Motor neuron (in vitro differentiated cells): ENCODE measurements around the gene SND1. TPM values are rescaled to one million over a fixed set of nuclear protein-coding genes. Genes with fewer than 3 reads are reported as not detected.
"Not testable (repeated sequence)": the region's sequence is repeated elsewhere in the genome, so short reads cannot be mapped to it uniquely, and the experiment has no call there.

ENCODE experiments used
- ATAC-seq, 8 experiments: fragments of 200-7000 bp; cut with Tn5 transposase; replicated peaks in 6 of 8; 2 replicates each; pipeline ENCODE4 v1.8.0; 2021; ENCODE audit warnings: mild to moderate bottlenecking in 8 of 8, moderate library complexity in 8 of 8
- H3K27ac ChIP-seq, 2 donors: fragments of 250-450 bp; sonication (Bioruptor Pico); 2 replicates each; pipeline ENCODE4 v1.9.0; 2021; ENCODE audit warnings: antibody characterized with exemption in 2 of 2, mild to moderate bottlenecking in 2 of 2, moderate library complexity in 1 of 2
- H3K4me1 ChIP-seq, 2 donors: fragments of 250-450 bp; sonication (Bioruptor Pico); replicated peaks in 1 of 2; 2 replicates each; pipeline ENCODE4 v1.6.1; 2021; ENCODE audit warnings: antibody characterized with exemption in 2 of 2, mild to moderate bottlenecking in 2 of 2, moderate library complexity in 1 of 2
- H3K4me3 ChIP-seq, 5 donors: fragments of 250-450 bp; sonication (Bioruptor Pico); 2 replicates each; pipeline ENCODE4 v1.9.0; 2021; ENCODE audit warnings: antibody characterized with exemption in 5 of 5, mild to moderate bottlenecking in 5 of 5, moderate library complexity in 4 of 5
- WGBS, 10 experiments: fragments of 450-650 bp; shearing (Covaris generic); methylation state at CpG; one replicate each; pipeline ENCODE4 v1.0.0; 2022; 5-methylcytosine and 5-hydroxymethylcytosine counted together
- in situ Hi-C, 9 experiments: fragments of 400-800 bp; cut with MboI; loops; one replicate each; pipeline ENCODE4 v1.15.0; 2021; ENCODE audit warnings: low sequenced_read_pairs in 9 of 9, low pct_unique_long_range_greater_than_20kb in 2 of 9; ENCODE audit not compliant: unreplicated experiment in 9 of 9
- total RNA-seq, 8 experiments: library from RNA; unstranded; fragments of 300-600 nt; gene quantifications; 2 replicates each; pipeline versions ENCODE4 v1.2.3 to v1.2.4, GENCODE V29; 2022

SND1 gene
- total RNA-seq, 8 experiments from 2014 or later = 125 to 296 (median 182) TPM

GRCh38 chr7:127902753-127903152 lies 250.8 kb downstream of the SND1 start:
- ATAC-seq, in situ Hi-C loops, H3K27ac ChIP-seq, H3K4me3 ChIP-seq: not testable (repeated sequence)
- H3K4me1 ChIP-seq = peaks cover 22 to 35% of the 10 kb centered on the region in 2 donors
- whole genome bisulfite sequencing, 10 experiments = 80 to 100% (median 100%) methylated on average over 1 to 5 of the region's 6 CpGs; no CpG with 5 or more reads in 2 of the 10 experiments

DNA sequence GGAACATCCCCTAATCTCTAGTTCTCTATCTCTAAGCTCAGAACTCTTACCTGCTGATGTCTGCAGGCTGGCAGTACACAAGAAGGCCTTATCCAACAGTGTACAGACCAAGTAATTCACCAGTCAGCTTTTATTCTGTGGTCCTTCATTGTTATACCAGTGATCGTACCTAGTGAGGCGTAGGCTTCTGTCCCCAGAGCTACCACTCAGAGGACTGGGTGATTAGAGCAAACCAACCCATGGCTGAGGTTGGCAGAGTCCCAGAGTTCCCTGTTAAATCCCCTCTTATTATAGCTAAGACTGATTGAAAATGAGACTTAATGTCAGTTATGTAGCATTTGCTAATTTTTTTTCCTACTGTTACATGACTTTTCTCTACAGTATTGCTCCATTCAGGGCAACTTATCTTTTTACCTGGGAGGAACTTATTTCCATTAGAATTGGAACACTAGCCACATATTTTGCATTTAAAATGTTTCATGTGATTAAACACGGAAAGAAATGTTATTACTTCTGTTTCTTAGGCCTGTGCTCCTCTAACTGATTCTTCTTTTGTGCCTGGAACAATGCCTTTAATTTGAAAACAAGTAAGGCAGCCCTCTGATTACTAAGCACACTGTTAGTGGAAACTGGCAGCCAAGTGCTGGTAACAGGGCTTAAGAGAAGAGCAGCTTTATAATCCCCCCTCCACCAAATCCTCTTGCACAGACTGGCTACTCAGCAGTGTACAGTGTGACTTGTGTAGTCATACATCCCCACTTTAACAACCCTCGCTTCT lies 252.1 kb downstream of the SND1 start:
- ATAC-seq = peak in 4 of 8 experiments; percentile 10 to 63 (median 45)
- 14 to 100% (median 60%) methylated on average over 1 to 4 of the region's 4 CpGs for WGBS, 10 experiments
- Histone ChIP-seq H3K4me1 (peaks cover 27 to 43% of the 10 kb centered on the region in 2 donors), H3K4me3 (no peak overlapping the region), H3K27ac (no peak overlapping the region)
- in situ Hi-C loops = no loop called here

GRCh38 chr7:127904670-127904985 lies 252.6 kb downstream of the SND1 start:
- in situ Hi-C loops = no loop called here
- peak in 3 of 8 experiments; percentile 11 to 31 (median 24) for ATAC-seq
- Histone ChIP-seq H3K4me3 (no peak overlapping the region), H3K4me1 (peaks cover 27 to 43% of the 10 kb centered on the region in 2 donors), H3K27ac (no peak overlapping the region)
- WGBS, 10 experiments = 17 to 94% (median 71%) methylated on average over 1 to 6 of the region's 6 CpGs

DNA sequence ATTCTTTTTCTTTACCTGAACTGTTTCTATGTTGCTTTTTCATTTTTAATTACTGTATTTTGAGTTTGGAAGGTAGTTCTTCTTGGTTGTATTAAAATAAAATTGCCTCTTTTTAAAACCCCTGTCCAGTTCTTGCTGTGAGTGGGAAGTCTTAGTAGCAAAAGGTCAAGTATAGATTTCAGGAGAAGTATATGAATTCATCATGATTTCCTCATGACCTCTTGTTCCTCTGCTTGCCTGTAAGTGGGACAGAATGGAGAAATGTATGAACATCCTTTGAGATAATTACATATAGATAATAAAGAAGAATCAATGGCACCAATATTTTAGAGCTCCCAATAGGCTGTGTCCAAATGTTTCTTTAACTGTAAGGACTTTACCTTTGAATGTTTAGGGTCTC lies 253.0 kb downstream of the SND1 start:
- peaks cover 27 to 43% of the 10 kb centered on the region in 2 donors for H3K4me1 ChIP-seq
- ATAC-seq = no peak
- H3K27ac ChIP-seq = no peak overlapping the region
- in situ Hi-C loops = no loop called here
- no peak overlapping the region for H3K4me3 ChIP-seq

- no peak overlapping the region for H3K4me3 ChIP-seq
- 80 to 100% (median 93%) methylated on average over 1 to 2 of the region's 2 CpGs; no CpG with 5 or more reads in 3 of the 10 experiments for WGBS, 10 experiments
- peak in 2 of 8 experiments; percentile 43 to 57 for ATAC-seq
- in situ Hi-C loops = no loop called here
- H3K4me1 ChIP-seq = peaks cover 27 to 43% of the 10 kb centered on the region in 2 donors
- H3K27ac ChIP-seq = no peak overlapping the region
Measured at GRCh38 chr7:127905491-127906330, 253.7 kb downstream of the SND1 start.

DNA sequence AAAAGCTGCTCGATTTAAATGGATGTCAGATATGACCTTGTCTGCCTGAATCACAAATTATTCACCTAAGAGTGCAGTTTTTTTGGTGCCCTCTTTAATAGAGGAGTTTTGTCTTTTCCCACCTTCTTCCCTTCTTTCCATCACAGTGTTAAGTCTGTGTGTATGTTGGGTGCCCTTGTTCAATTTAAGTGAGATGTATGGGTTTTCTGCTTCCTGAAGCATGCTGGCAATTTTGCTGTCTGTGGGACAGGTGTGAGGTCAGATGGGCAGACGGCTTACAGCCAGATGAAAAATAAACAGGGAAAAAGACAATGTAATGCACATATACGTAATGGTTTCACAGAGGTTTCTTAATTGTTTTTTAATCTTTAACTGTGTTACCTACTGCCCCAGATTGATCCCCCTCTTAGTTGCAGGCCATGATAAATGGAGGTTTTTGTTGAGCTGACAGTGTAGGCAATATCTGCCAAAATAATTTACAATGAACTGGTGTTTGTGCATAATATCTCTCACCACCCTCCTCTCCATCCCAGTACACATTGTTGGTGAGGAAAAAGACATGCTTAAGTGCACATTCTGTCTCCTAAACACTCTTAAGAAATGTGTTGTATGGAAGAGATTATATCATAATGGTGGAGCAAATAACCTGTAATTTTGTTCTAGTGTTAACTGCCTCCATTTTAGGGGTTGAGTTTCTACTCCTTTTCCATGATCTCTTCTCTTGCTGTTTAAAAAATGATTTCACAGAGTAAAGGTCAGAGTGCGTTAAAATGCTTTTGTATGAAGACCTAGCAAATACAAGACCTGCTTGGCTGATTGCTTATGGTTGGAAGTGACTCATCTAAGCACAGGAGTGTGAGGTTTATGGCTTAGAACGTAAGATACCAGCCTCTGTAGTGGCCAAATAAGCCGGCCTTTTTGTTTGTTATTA lies 255.4 kb downstream of the SND1 start:
- in situ Hi-C loops = no loop called here
- no peak overlapping the region for H3K4me3 ChIP-seq
- ATAC-seq = peak in 5 of 8 experiments; percentile 11 to 81 (median 36)
- H3K27ac ChIP-seq = peak overlapping the region in 1 of 2 donors; percentile 48
- WGBS, 10 experiments = 50 to 100% (median 64%) methylated on average over 2 to 6 of the region's 6 CpGs
- H3K4me1 ChIP-seq = peaks cover 23 to 43% of the 10 kb centered on the region in 2 donors

GRCh38 chr7:127908430-127909258 lies 256.6 kb downstream of the SND1 start:
- 83 to 100% (median 99%) methylated on average over 2 to 4 of the region's 4 CpGs for WGBS, 10 experiments
- in situ Hi-C loops = no loop called here
- ATAC-seq = no peak
- H3K4me1 ChIP-seq = peaks cover 23 to 43% of the 10 kb centered on the region in 2 donors
- H3K27ac ChIP-seq = no peak overlapping the region
- H3K4me3 ChIP-seq = no peak overlapping the region

GRCh38 chr7:127909424-127910152 lies 257.6 kb downstream of the SND1 start:
- H3K27ac ChIP-seq = no peak overlapping the region

DNA sequence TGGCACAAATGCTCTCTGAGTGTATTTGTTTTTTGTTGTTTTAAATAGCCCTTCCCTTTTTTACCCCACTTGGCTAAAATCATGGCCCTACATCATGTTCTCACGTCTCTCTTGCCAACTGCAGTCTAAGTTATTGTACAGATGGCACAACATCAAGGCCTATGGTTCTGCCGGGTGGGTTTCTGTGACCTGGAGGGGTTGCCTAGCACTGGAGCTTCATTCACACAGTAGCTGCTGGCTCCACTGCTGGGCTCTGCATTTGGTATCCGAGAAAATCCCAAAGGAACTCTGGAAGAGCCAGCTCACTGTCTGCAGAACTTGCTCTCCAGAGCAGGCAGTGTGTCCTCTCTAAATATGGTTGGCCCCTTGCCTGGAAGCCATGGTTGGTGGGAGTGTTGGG lies 258.7 kb downstream of the SND1 start:
- Histone ChIP-seq H3K4me1 (peaks cover 19 to 24% of the 10 kb centered on the region in 2 donors), H3K27ac (no peak overlapping the region), H3K4me3 (no peak overlapping the region)
- peak in 1 of 8 experiments; percentile 68 for ATAC-seq
- in situ Hi-C loops = no loop called here
- 28 to 100% (median 73%) methylated on average over 1 to 2 of the region's 3 CpGs for WGBS, 10 experiments

More at GRCh38 chr7:127909424-127910152, 257.6 kb downstream of the SND1 start:
- 90 to 100% (median 100%) methylated on average over 2 to 3 of the region's 3 CpGs for WGBS, 10 experiments
- no peak for ATAC-seq
- Histone ChIP-seq H3K4me3 (no peak overlapping the region), H3K4me1 (peaks cover 16 to 35% of the 10 kb centered on the region in 2 donors)
- in situ Hi-C loops = no loop called here

- 83 to 100% (median 100%) methylated on average over 1 of the region's 1 CpG; no CpG with 5 or more reads in 2 of the 10 experiments for WGBS, 10 experiments
- no peak overlapping the region for H3K27ac ChIP-seq
- ATAC-seq = no peak
- H3K4me3 ChIP-seq = no peak overlapping the region
- in situ Hi-C loops = no loop called here
- H3K4me1 ChIP-seq = peaks cover 13 to 19% of the 10 kb centered on the region in 2 donors
Measured at GRCh38 chr7:127911968-127912511, 260.0 kb downstream of the SND1 start.

DNA sequence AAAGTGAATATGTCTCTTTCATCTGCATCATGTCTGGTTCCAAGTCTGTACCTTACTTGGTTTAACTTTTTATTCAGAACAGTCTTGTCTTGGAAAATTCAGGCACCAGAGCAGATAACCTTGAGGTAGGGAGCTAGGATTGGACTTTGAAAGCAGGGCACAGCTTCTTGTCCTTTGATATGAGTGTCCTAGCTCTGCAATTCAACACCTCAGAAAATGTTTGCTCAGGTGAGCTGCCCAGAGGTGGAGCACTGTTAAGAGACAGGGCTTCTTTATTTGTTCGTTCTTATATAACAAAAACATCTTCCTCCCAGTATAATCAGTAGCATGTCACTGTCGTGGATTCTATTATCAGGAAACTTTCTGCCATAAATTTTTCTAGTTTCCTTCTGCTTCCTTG lies 260.9 kb downstream of the SND1 start:
- H3K4me3 ChIP-seq = no peak overlapping the region
- 40 to 93% (median 69%) methylated on average over 1 to 2 of the region's 2 CpGs; no CpG with 5 or more reads in 2 of the 10 experiments for WGBS, 10 experiments
- in situ Hi-C loops = no loop called here
- no peak for ATAC-seq
- H3K4me1 ChIP-seq = peaks cover 10% of the 10 kb centered on the region in 2 donors
- H3K27ac ChIP-seq = no peak overlapping the region
